AG04450 (cell line): ENCODE results near the gene WNT7A. TPM values are rescaled to one million over a fixed set of nuclear protein-coding genes. Genes with fewer than 3 reads are reported as not detected.

ENCODE experiments used
- CTCF ChIA-PET: fragments of 300-600, 350-600 bp; formaldehyde crosslinking; extraction: SDS; loops from one replicate; lab custom pipeline; 2022; ENCODE audit warnings: antibody characterized with exemption, inconsistent platforms; lab: Charles Lee
- POLR2A ChIA-PET: fragments of 350-600 bp; formaldehyde crosslinking; extraction: SDS; loops from one replicate; lab custom pipeline; 2021; ENCODE audit warnings: antibody characterized with exemption, inconsistent platforms; lab: Yijun Ruan, JAX
- DNase-seq: peaks from one replicate; pipeline ENCODE4 v3.0.0-alpha.2; 2011; ENCODE audit warnings: low read depth, low spot score
- H3K27ac ChIP-seq: one replicate; pipeline ENCODE4 v1.5.1; 2012; ENCODE audit warnings: low read depth, low read length, control low read depth
- H3K27me3 ChIP-seq: one replicate; pipeline ENCODE4 v1.6.0; 2012; ENCODE audit warnings: low read length; ENCODE audit not compliant: control insufficient read depth, insufficient read depth
- H3K4me3 ChIP-seq: 2 replicates; pipeline ENCODE4 v1.5.1; 2011; ENCODE audit warnings: mild to moderate bottlenecking, low read depth, low read length, control low read depth
- H3K9me3 ChIP-seq: 2 replicates; pipeline ENCODE4 v1.5.1; 2012; ENCODE audit warnings: low read length; ENCODE audit not compliant: control insufficient read depth, insufficient read depth
- CTCF ChIP-seq: IDR thresholded peaks from 2 replicates; pipeline ENCODE4 v1.5.1; 2011; ENCODE audit warnings: low read depth, low read length, control low read depth, inconsistent platforms
- polyA plus RNA-seq: library from polyadenylated mRNA; depleted of rRNA; stranded (reverse); fragments of >200 nt; gene quantifications from 2 replicates; pipeline ENCODE4 v1.2.3, GENCODE V29; 2011

The WNT7A gene
- polyA plus RNA-seq, 1 experiment = not detected

GRCh38 chr3:13854492-13854891 lies 25.4 kb downstream of the WNT7A start:
- ChIA-PET POLR2A (no interaction called here), CTCF (no interaction called here)

GRCh38 chr3:13853978-13854296 lies 25.9 kb downstream of the WNT7A start:
- CTCF ChIA-PET = no interaction called here
- H3K9me3 ChIP-seq = peaks cover 6% of the 10 kb centered on the region; the same call in 1 of the 2 replicates
- DNase-seq = no peak
- no peak overlapping the region for H3K4me3 ChIP-seq
- no peaks in the 10 kb centered on the region for H3K27me3 ChIP-seq
- TF ChIP-seq CTCF = no peak
- no peak overlapping the region for H3K27ac ChIP-seq
- POLR2A ChIA-PET = no interaction called here

More at GRCh38 chr3:13854492-13854891, 25.4 kb downstream of the WNT7A start:
- DNase-seq = no peak
- H3K4me3 ChIP-seq = no peak overlapping the region
- H3K27ac ChIP-seq = no peak overlapping the region
- no peak for TF ChIP-seq CTCF
- peaks cover 6% of the 10 kb centered on the region; the same call in 1 of the 2 replicates for H3K9me3 ChIP-seq
- no peaks in the 10 kb centered on the region for H3K27me3 ChIP-seq

GRCh38 chr3:13853256-13853977 lies 26.5 kb downstream of the WNT7A start:
- peaks cover 6% of the 10 kb centered on the region; the same call in 1 of the 2 replicates for H3K9me3 ChIP-seq
- H3K27ac ChIP-seq = no peak overlapping the region
- no peak overlapping the region for H3K4me3 ChIP-seq
- no peak for DNase-seq
- CTCF ChIA-PET = no interaction called here
- no peaks in the 10 kb centered on the region for H3K27me3 ChIP-seq
- POLR2A ChIA-PET = no interaction called here
- TF ChIP-seq CTCF = no peak

GRCh38 chr3:13852638-13853009 lies 27.2 kb downstream of the WNT7A start:
- Histone ChIP-seq H3K27me3 (no peaks in the 10 kb centered on the region), H3K4me3 (no peak overlapping the region), H3K27ac (no peak overlapping the region), H3K9me3 (peaks cover 6% of the 10 kb centered on the region; the same call in 1 of the 2 replicates)
- DNase-seq = no peak
- POLR2A ChIA-PET = no interaction called here
- CTCF ChIA-PET = no interaction called here
- TF ChIP-seq CTCF = no peak

- no peak overlapping the region for H3K27ac ChIP-seq
- no peak for DNase-seq
- ChIA-PET POLR2A (no interaction called here), CTCF (no interaction called here)
- H3K4me3 ChIP-seq = no peak overlapping the region
- no peaks in the 10 kb centered on the region for H3K27me3 ChIP-seq
- TF ChIP-seq CTCF = no peak
- peaks cover 6% of the 10 kb centered on the region; the same call in 1 of the 2 replicates for H3K9me3 ChIP-seq
These were observed 27.8 kb downstream of the WNT7A start for GRCh38 chr3:13851997-13852637.
